GM23248 (cell line): ENCODE measurements around the gene UPK1B.

Source experiments
- EZH2 ChIP-seq: fragments of 200-600 bp; sonication (generic); IDR thresholded peaks from 2 replicates; pipeline ENCODE4 v1.6.1; 2018; ENCODE audit warnings: antibody characterized with exemption, mild to moderate bottlenecking; ENCODE audit not compliant: insufficient read depth, poor library complexity, severe bottlenecking
- EZH2phosphoT487 ChIP-seq: fragments of 200-600 bp; sonication (generic); IDR thresholded peaks from 2 replicates; pipeline ENCODE4 v1.6.1; 2018; ENCODE audit warnings: antibody characterized with exemption, moderate library complexity, mild to moderate bottlenecking, low read depth; ENCODE audit not compliant: insufficient read depth

GRCh38 chr3:119191800-119192199 is 18.4 kb downstream of the UPK1B start:
- no peak for TF ChIP-seq EZH2
- no peak for TF ChIP-seq EZH2phosphoT487
